GM12865 (cell line): Measurements from ENCODE around the gene DAZAP1.

Experiments
- DNase-seq: peaks from one replicate; pipeline ENCODE4 v3.0.0; 2010; ENCODE audit warnings: low read depth
- H3K4me3 ChIP-seq: 2 replicates; pipeline ENCODE4 v1.5.1; 2011; ENCODE audit warnings: mild to moderate bottlenecking, low read depth, low read length, control low read depth
- TF ChIP-seq, protein P1 (sequence below): IDR thresholded peaks from 2 replicates; pipeline ENCODE4 v1.5.1; 2011; ENCODE audit warnings: low read length, control low read depth, low read depth, inconsistent platforms; ENCODE audit not compliant: insufficient read depth; ENCODE audit errors: missing control alignments

DAZAP1 gene

GRCh38 chr19:1470055-1470304 lies 62.6 kb downstream of the DAZAP1 start:
- TF ChIP-seq, protein P1, sequence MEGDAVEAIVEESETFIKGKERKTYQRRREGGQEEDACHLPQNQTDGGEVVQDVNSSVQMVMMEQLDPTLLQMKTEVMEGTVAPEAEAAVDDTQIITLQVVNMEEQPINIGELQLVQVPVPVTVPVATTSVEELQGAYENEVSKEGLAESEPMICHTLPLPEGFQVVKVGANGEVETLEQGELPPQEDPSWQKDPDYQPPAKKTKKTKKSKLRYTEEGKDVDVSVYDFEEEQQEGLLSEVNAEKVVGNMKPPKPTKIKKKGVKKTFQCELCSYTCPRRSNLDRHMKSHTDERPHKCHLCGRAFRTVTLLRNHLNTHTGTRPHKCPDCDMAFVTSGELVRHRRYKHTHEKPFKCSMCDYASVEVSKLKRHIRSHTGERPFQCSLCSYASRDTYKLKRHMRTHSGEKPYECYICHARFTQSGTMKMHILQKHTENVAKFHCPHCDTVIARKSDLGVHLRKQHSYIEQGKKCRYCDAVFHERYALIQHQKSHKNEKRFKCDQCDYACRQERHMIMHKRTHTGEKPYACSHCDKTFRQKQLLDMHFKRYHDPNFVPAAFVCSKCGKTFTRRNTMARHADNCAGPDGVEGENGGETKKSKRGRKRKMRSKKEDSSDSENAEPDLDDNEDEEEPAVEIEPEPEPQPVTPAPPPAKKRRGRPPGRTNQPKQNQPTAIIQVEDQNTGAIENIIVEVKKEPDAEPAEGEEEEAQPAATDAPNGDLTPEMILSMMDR, result no peak
- H3K4me3 ChIP-seq, result no peak overlapping the region
- no peak for DNase-seq

DNA sequence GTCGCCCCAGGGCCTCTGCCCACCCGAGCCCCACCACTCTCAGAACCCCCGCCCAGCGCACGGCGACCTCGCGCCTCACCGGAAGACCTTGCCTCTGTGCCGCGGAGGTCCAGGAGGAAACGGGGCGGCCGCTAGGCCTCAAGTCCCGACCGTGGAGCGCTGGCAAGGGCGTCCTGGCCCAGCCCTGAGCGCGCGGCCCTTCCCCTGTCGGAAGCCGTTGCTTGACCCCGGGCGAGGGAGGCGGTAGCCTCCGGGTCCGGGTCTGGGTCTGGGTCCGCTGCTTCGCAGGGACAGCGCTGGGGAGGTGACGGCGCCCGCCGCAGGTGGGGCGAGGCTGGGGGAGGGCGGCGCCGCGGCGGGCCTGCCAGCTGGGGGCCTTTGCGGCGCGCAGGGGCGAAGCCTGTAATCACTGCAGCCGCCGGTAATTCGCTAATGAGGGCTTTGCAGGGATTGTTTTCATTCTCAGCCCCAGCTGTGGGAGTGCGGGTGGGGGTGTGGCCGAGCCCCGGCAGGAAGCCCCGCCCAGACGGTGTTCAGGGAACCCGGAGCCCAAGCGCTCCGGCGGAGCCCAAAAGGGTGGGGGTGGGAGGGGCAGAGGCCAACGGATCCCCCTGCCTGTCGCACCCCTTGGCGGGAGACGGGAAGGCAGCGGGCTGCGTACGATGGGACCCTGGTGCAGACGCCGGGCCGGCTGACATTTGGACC lies 63.1 kb downstream of the DAZAP1 start:
- DNase-seq, result peak; percentile 36
- no peak overlapping the region for H3K4me3 ChIP-seq
- TF ChIP-seq, protein P1, result no peak

GRCh38 chr19:1471010-1471514 lies 63.7 kb downstream of the DAZAP1 start:
- TF ChIP-seq, protein P1, result no peak
- no peak overlapping the region for H3K4me3 ChIP-seq
- DNase-seq, result no peak

- TF ChIP-seq, protein P1, result no peak
- no peak for DNase-seq
- H3K4me3 ChIP-seq, result no peak overlapping the region
These were observed 64.3 kb downstream of the DAZAP1 start for GRCh38 chr19:1471515-1472160.

GRCh38 chr19:1472231-1473084 lies 65.1 kb downstream of the DAZAP1 start:
- TF ChIP-seq, protein P1, result no peak
- no peak overlapping the region for H3K4me3 ChIP-seq
- DNase-seq, result no peak

DNA sequence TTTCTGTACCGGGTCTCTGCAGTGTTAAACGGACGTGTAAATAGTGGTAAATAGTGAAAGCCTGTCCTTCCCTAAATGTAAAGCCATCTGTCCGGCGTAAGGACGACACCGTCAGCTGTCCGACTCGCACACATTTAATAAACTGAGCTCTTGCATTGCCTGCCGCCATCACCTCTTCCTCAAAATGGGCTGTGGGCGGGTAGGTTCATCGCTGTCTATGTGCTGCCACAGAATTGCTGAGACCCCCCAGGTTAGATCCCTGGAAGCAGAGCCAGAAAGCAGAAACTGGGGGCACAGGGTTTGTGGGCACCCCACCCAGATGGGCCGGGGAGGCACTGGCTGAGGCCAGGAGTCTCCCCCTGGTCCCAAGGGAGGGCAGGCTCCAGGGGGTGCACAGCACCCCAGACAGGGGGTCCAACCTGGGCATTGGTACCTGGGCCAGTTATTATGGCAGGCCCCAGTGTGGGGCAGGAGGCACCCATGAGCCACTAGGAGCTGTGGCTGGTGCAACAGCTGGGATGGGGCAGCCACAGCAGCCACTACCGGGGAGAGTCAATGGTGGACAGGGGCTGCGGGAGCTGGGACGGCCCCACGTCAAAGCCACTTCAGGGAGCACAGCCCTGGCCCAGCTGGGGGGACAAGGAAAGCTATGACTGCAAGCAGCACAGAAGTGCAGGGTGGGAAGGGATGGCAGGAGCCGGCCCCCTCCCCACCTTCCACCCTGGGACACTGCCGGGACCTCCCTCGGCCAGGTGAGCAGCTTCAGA lies 65.9 kb downstream of the DAZAP1 start:
- DNase-seq, result no peak
- no peak overlapping the region for H3K4me3 ChIP-seq
- TF ChIP-seq, protein P1, result no peak
